Activated T-helper 2 cell treated with anti-CD3 and anti-CD28 coated beads, Interferon-gamma antibody, Interleukin-2, Interleukin-4, amounts not matched to agents 10 μg/mL and 5 μg/mL and 100 μg/mL, durations not matched to agents 14 hours and 24 hours and 36 hours (primary cell): Measurements from ENCODE around the gene SCEL. TPM values are rescaled to one million over a fixed set of nuclear protein-coding genes. Genes with fewer than 3 reads are reported as not detected.
"Not testable (repeated sequence)": the region's sequence is repeated elsewhere in the genome, so short reads cannot be mapped to it uniquely, and the experiment has no call there.

Experiments
- DNase-seq: peaks from one replicate; pipeline ENCODE4 v3.0.0; 2021; ENCODE audit warnings: low spot score
- H3K27ac Mint-ChIP-seq: one replicate; pipeline ENCODE4 v1.8.0; 2021; ENCODE audit warnings: mixed read lengths
- H3K27me3 Mint-ChIP-seq: one replicate; pipeline ENCODE4 v1.8.0; 2021; ENCODE audit warnings: low read depth, mixed read lengths
- H3K36me3 Mint-ChIP-seq: one replicate; pipeline ENCODE4 v1.8.0; 2021; ENCODE audit warnings: low read depth, mixed read lengths
- H3K4me1 Mint-ChIP-seq: one replicate; pipeline ENCODE4 v1.8.0; 2021; ENCODE audit warnings: low read depth, mixed read lengths
- H3K4me3 Mint-ChIP-seq: one replicate; pipeline ENCODE4 v1.8.0; 2021; ENCODE audit warnings: low read depth, mild to moderate bottlenecking, moderate library complexity, mixed read lengths
- H3K9me3 Mint-ChIP-seq: one replicate; pipeline ENCODE4 v1.8.0; 2021; ENCODE audit warnings: mixed read lengths
- intact Hi-C: fragments of 100-400 bp; cut with micrococcal nuclease; formaldehyde crosslinking; loops from one replicate; pipeline ENCODE4 v1.15.1; 2023
- total RNA-seq: library from RNA; stranded (reverse); gene quantifications from 2 replicates; pipeline ENCODE4 v1.2.3, GENCODE V29; 2022

The SCEL gene
- total RNA-seq, 1 donor from 2014 or later: not detected

DNA sequence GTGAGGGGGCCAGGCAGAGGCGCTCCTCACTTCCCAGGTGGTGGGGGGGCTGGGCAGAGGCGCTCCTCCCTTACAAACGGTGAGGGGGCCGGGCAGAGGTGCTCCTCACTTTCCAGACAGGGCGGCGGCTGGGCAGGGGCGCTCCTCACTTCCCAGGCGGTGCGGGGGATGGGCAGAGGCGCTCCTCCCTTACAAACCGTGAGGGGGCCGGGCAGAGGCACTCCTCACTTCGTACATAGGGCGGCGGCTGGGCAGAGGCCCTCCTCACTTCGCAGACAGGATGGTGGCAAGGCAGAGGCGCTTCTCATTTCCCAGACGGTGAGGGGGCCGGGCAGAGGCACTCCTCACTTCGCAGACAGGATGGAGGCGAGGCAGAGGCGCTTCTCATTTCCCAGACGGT, 124.5 kb downstream of the SCEL start:
- H3K27ac Mint-ChIP-seq, H3K9me3 Mint-ChIP-seq, H3K27me3 Mint-ChIP-seq, DNase-seq, H3K4me1 Mint-ChIP-seq, H3K36me3 Mint-ChIP-seq, H3K4me3 Mint-ChIP-seq, intact Hi-C loops: not testable (repeated sequence)

DNA sequence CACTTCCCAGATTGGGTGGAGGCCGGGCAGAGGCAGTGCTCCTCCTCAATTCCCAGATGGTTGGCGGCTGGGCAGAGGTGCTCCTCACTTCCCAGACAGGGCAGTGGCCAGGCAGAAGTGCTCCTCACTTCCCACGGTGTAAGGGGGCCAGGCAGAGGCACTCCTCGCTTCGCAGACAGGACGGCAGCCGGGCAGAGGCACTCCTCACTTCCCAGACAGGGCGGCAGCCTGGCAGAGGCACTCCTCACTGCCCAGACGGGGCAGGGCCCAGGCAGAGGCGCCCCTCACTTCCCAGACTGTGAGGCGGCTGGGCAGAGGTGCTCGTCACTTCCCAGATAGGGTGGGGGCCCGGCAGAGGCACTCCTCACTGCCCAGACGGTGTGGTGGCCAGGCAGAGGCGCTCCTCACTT, 125.3 kb downstream of the SCEL start:
- intact Hi-C loops: no loop called here
- Mint-ChIP-seq H3K9me3 (no peaks in the 10 kb centered on the region), H3K4me3 (no peak overlapping the region), H3K36me3 (no peaks in the 10 kb centered on the region), H3K27me3 (peaks cover 2% of the 10 kb centered on the region), H3K27ac (no peak overlapping the region), H3K4me1 (no peaks in the 10 kb centered on the region)
- no peak for DNase-seq

DNA sequence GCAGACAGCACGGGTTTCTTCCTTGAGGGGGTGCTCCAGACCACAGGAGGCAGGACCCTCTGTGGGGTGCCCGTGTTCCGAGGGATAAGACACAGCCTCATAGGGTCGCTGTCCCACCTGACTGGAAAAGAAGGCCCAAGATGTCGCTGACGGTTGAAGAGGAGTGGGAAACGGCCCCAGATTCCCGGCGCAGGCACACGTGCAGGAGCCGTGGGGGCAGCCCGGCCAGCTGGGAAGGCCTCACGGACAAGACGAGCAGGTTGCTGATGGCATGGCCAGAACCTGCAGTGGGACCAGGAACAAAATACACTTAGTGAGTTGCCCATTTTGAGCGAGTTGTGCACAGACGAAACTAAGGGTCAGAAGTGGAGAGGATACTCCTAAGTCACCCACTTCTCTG, 126.8 kb downstream of the SCEL start:
- H3K9me3 Mint-ChIP-seq, H3K4me1 Mint-ChIP-seq, H3K4me3 Mint-ChIP-seq: not testable (repeated sequence)

DNA sequence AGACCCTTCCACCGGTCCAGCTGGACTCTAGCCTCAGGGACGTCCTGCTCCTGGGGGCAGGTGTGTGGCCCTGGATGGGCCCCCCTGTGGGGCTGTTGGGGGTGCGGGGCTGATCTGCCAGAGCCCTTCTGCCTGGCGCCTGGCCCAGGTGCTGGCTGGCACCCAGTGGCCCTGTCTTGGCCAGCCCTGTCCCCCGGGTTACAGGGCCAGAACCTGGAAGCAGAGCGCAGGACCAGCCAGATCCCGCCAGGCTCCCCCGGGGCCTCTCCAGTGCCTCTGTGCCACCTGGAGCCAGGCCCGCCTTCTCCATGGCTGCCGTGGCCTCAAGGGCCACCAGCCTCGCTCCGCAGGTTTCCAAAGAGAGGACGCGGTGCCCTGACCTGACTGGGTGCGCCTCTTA, 127.3 kb downstream of the SCEL start:
- H3K27me3 Mint-ChIP-seq: not testable (repeated sequence)

More for the DNA sequence above, 126.8 kb downstream of the SCEL start:
- intact Hi-C loops, H3K36me3 Mint-ChIP-seq, H3K27me3 Mint-ChIP-seq, DNase-seq, H3K27ac Mint-ChIP-seq: not testable (repeated sequence)

DNA sequence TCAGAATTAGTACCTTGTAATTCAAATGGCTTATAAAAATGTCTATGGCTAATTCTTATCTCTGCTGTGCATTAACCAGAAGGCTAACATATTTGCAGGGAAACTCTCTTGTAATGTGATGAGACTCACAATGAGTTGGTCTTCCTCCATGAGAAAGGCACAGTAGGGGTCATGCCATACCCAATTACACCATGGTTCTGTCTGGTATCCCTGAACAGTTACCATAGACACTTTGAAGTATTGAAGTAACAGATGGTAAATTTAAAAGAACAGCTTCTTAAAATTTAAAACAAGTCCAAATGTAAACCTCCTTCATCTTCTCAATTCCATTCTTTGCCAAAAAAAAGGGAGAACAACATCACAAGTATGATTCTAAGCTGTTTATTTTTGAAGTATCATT, 139.3 kb downstream of the SCEL start:
- Mint-ChIP-seq H3K27me3 (peaks cover 29% of the 10 kb centered on the region), H3K36me3 (no peaks in the 10 kb centered on the region), H3K4me1 (peaks cover 9% of the 10 kb centered on the region), H3K27ac (no peak overlapping the region), H3K9me3 (no peaks in the 10 kb centered on the region), H3K4me3 (no peak overlapping the region)
- no peak for DNase-seq
- intact Hi-C loops: no loop called here

More for the DNA sequence above, 127.3 kb downstream of the SCEL start:
- H3K4me3 Mint-ChIP-seq, H3K27ac Mint-ChIP-seq, DNase-seq, H3K4me1 Mint-ChIP-seq, H3K9me3 Mint-ChIP-seq, intact Hi-C loops, H3K36me3 Mint-ChIP-seq: not testable (repeated sequence)

DNA sequence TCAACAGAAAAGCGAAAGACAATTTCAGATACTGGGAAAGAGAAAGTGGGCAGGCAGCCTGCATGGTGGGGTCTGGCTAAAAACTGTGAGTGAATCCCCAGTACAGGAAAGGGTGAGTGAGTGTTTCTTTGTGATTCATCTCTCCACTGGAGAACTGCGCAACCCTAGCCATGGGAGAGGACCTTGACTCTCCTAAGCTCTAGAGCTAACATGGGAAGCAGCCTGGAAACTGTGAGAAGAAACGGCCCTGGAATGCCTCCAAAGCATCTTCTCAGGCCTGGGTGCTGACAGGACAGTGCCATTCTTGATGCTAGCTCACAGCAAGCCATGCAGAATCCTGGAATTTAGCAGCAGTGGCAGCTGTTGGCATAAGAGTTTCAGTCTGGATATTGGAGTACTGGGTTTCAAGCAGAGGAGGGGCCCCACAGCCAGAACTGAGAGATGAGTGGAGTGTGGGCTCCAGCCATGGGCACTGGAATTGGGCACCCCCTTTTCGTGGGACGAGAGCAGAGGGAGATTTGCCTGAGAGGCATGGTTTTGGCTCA, 143.3 kb downstream of the SCEL start:
- Mint-ChIP-seq H3K27ac (no peak overlapping the region), H3K9me3 (no peaks in the 10 kb centered on the region), H3K4me3 (no peak overlapping the region), H3K4me1 (no peaks in the 10 kb centered on the region), H3K36me3 (no peaks in the 10 kb centered on the region), H3K27me3 (peaks cover 27% of the 10 kb centered on the region)
- intact Hi-C loops: no loop called here
- DNase-seq: no peak

DNA sequence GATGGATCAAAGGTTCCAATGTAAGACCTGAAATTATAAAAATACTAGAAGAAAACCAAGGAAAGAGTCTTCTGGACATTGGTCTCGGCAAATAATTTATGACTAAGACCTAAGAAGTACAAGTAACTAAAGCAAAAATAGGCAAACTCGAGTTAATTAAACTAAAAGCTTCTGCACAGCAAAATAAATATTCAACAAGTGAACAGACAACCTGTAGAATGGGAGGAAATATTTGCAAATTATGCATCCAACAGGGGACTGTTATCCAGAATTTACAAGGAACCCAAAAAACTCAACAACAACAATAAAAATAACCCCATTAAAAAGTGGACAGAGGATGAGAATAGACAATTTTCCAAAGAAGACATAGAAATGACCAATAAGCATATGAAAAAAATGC, 152.3 kb downstream of the SCEL start:
- Mint-ChIP-seq H3K27ac (no peak overlapping the region), H3K4me3 (no peak overlapping the region), H3K9me3 (peaks cover 11% of the 10 kb centered on the region), H3K27me3 (peaks cover 42% of the 10 kb centered on the region), H3K36me3 (no peaks in the 10 kb centered on the region), H3K4me1 (no peaks in the 10 kb centered on the region)
- no peak for DNase-seq
- intact Hi-C loops: no loop called here

DNA sequence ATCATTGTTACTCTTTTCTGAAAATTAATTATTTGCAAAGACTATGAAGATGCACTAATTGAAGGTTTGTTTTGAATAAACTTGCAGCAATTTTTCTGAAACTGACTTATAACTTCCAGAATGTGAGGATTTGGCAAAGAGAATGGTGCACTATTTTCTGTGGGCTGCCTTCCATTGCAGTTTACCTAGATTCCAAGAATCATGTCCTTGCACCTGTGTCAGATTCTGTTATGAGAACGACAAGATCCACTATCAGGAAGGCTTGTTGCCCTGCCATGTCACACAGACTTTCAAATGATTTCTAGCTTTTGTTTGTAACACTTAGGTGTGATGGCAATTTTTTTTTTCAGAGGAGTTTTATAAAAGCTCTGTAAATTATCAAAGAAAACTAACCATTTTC, 156.4 kb downstream of the SCEL start:
- H3K4me1 Mint-ChIP-seq: peaks cover 16% of the 10 kb centered on the region
- H3K36me3 Mint-ChIP-seq: no peaks in the 10 kb centered on the region
- intact Hi-C loops: loop anchor here (10.0 kb wide), 1 partner anchor 807 kb away; the partner anchor contains the start of gene KCTD12
- DNase-seq: no peak
- H3K9me3 Mint-ChIP-seq: peaks cover 3% of the 10 kb centered on the region
- no peak overlapping the region for H3K4me3 Mint-ChIP-seq
- H3K27ac Mint-ChIP-seq: no peak overlapping the region
- H3K27me3 Mint-ChIP-seq: peaks cover 56% of the 10 kb centered on the region

DNA sequence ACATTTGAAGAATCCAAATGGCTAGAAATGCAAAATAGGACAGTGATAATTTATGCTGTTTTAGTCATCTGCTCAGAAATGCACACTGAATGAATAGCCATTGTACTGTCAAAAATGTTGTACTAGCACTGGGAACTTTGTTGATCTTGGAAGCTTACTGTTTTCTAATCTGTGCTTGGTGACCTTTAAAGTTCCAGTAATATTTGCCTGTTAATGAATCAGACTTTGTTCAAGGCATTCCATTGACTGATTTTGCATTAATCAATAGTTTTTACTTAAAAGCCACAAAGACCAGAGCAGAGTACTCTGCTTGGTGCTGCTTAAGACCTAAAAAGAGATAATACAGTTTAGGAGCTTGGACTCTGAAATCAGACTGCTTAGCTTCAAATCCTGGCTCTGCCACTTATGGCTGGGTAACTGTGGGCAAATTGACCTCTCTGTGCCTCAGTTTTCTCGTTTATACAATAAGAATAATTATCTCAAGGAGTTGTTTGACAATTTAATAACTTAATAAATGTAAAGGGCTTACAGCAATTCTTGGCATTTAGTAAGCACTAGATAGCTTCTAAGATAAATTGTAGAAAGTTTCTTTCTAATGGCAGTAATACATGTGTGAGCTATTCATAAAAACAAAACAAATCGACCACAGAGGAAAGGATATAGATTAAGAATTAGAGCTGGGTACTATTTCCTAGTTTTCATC, 157.4 kb downstream of the SCEL start:
- intact Hi-C loops: loop anchor here (10.0 kb wide), 1 partner anchor 808 kb away; the partner anchor contains the start of gene KCTD12
- no peak for DNase-seq
- Mint-ChIP-seq H3K9me3 (no peaks in the 10 kb centered on the region), H3K4me3 (no peak overlapping the region), H3K27me3 (peaks cover 49% of the 10 kb centered on the region), H3K4me1 (peaks cover 19% of the 10 kb centered on the region), H3K27ac (no peak overlapping the region), H3K36me3 (no peaks in the 10 kb centered on the region)

DNA sequence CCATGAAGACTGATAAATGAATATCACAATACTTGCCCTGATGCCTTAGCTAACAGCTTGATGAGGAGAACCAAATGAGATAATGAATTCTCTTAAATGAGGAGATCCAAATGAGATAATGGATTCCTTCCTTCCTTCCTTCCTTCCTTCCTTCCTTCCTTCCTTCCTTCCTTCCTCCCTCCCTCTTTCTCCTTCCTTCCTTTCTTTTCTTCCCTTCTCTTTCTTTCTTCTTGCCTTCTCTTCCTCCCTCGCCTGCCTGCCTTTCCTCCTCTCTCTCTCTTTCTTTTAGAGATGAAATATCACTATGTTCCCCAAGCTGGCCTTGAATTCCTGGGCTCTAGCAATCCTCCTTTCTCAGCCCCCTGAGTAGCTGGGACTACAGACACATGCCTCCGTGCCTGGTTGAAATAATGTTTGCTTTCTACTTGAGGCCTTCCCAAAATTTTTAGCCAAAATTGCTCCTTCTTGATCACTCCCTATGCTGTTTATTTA, 158.0 kb downstream of the SCEL start:
- DNase-seq: no peak
- Mint-ChIP-seq H3K9me3 (no peaks in the 10 kb centered on the region), H3K27ac (no peak overlapping the region), H3K36me3 (no peaks in the 10 kb centered on the region), H3K4me3 (no peak overlapping the region), H3K27me3 (peaks cover 45% of the 10 kb centered on the region), H3K4me1 (peaks cover 19% of the 10 kb centered on the region)
- intact Hi-C loops: loop anchor here (10.0 kb wide), 1 partner anchor 809 kb away; the partner anchor contains the start of gene KCTD12

Other genes starting within 250 kb of the SCEL start
- gene MYCBP2, start 208.6 kb upstream of the SCEL start, total RNA-seq: 74.3 and 93.8 TPM in 2 replicates
- 33.3 and 35.9 TPM in 2 replicates for gene SLAIN1, start 162.0 kb downstream of the SCEL start, total RNA-seq